T1000 (cell line): ENCODE results near the gene NEK11.
A peak's percentile ranks its signal among the peaks of the same experiment; 100 is the strongest.

Source experiments
- DNase-seq: peaks from one replicate; lab custom pipeline; 2025; ENCODE audit warnings: mixed read lengths; lab: John Stamatoyannopoulos, UW

NEK11 gene, protein sequence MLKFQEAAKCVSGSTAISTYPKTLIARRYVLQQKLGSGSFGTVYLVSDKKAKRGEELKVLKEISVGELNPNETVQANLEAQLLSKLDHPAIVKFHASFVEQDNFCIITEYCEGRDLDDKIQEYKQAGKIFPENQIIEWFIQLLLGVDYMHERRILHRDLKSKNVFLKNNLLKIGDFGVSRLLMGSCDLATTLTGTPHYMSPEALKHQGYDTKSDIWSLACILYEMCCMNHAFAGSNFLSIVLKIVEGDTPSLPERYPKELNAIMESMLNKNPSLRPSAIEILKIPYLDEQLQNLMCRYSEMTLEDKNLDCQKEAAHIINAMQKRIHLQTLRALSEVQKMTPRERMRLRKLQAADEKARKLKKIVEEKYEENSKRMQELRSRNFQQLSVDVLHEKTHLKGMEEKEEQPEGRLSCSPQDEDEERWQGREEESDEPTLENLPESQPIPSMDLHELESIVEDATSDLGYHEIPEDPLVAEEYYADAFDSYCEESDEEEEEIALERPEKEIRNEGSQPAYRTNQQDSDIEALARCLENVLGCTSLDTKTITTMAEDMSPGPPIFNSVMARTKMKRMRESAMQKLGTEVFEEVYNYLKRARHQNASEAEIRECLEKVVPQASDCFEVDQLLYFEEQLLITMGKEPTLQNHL

DNA sequence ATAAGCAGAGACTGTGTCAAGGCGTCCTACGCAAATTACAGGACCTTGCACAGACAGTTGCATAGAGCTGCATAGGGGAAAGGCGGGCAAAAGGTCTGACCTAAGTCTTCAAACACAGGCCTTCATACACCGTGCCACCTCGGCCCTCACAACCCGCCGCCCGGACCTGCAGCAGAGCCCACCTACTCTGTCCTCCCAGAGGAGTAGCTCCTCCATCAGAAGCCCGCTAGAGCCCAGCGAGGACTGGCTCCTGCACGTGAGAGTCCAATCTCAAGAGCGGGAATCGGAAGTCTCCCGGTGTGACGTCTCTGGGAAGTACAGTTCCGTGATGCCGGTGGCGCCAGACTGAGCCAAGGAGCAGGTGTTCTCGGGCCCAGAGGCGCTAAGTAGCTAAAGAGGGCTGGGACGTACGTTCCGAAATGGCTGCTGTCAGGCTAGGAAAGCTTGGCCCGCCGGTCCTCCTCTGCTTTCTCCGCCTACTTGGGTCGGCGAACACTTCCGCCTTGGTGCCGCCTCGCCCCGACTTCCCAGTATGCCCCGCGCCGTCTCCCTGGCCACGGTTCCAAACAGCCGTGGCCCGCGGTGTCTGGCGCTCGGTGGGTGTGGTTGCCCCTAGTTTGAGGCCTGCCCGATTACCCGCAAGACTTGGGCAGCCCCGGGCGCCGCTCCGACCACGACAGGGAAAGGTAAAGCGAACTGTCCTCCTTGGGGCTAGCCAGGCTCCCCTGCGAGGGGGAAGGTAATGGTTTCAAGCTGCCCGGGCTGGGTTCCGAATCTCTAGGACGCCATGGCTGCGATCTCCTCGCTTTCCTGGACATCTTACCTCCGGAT, at the start of gene NEK11, which contains the start of gene ASTE1:
Gene NEK11, plus strand, starts transcription at position 557 of the 831 bp plus-strand sequence. CDS start 2,832 bp downstream, outside the sequence.
Gene ASTE1, minus strand, starts transcription at position 505 of the 831 bp plus-strand sequence. CDS start 1,519 bp downstream, outside the sequence.
- peak; percentile 82 for DNase-seq

DNA sequence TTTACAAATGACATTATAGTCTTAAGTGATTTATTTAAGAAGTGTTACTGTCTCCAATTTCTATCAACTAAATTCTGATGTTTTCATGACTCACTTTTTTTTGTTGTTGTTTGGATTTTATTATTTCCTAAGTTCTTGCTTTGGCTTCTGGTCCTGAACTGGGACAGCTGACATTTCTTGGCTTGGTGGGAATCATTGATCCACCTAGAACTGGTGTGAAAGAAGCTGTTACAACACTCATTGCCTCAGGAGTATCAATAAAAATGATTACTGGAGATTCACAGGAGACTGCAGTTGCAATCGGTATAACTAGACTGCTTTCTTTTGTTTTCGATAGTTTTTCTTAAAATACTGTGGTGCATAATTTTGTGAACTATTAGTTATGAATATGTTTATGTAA, 47.6 kb upstream of the NEK11 start:
- no peak for DNase-seq

DNA sequence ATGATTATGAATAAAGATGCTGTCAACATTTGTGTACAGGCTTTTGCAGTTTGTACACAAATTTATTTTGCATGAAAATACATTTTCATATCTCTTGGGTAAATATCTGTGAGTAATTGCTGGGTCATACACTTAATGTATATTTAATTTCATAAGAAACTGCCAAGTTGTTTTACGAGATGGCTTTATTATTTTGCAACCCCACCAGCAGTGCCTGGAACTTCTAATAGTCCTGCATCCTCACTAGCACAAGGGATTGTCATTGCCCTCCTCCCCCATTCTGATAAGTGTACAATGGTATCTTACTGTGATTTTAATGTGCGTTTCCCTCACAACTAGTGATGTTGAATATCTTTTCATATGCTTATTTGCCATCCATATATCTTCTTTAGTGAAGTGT, 45.2 kb upstream of the NEK11 start:
- no peak for DNase-seq

DNA sequence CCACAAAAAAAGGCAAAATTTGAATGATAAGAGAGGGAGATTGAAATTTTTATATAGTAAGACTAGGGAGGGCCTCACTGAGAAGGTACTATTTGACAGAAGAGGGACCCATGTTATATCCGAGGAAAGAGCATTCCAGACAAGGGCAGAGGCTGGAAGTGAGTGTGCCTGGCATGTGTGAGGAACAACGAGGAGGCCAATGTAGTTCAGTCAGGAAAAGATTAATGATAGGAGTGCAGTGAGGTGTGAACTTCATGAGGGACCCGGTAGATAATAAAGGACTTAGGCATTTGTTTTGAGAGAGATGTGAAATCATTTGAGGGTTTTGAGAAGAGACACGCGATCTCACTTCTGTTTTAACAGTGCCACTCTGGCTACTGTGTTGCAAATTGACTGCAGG, 36.4 kb upstream of the NEK11 start:
- no peak for DNase-seq

DNA sequence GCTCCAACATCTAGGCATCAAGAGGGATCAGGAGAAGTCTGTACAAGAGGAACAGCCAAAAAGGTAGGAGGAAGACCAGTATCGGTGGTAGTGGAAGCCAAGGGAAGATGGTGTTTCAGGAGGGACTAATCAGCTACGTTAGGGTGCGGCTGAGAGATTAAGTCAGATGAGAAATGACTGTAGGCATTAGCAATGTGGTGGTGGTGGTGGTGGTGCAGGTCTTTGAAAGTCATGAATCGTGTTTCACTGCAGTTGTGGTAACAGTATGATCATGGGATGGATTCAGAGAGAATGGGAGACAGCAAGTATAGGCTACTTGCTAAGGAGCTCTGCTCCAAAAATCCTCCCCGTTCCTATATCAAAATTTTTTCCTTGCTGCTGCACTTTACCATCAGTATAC, 35.6 kb upstream of the NEK11 start:
- DNase-seq = no peak

DNA sequence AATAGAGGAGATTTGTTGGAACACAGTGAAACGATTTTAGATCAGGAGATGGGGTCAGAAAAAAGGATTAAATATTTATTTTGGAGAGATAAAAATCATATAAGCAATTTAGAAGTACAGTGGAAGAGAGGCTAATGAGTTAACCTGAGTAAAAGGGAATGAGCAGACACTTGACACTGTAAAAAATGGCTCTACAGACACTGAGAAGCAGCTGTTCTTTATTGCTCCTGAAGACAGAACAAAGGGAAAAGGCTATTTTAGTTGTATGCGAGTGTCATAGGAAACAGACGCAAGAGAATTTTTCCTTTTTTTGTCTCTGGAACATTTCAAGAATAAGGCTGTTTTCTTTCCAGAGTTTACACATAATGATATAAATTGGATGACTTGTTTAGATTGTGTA, 34.3 kb upstream of the NEK11 start:
- DNase-seq = no peak

DNA sequence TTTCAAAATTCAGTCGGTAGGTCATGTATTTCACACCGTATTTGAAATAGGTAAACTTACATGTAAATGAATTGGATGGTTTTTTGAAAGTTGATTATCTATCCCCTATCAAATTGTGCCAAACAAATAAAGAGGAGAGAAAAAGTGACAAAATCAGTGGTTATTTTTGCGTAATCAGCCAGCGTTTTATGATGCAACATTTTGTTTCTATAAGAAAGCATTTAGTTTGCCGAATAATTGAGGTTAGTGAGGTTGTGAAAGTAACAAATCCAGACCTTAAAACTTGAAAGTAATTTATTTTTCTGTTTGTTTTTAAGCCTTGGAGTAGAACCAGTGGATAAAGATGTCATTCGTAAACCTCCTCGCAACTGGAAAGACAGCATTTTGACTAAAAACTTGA, 29.4 kb upstream of the NEK11 start:
- DNase-seq = no peak

DNA sequence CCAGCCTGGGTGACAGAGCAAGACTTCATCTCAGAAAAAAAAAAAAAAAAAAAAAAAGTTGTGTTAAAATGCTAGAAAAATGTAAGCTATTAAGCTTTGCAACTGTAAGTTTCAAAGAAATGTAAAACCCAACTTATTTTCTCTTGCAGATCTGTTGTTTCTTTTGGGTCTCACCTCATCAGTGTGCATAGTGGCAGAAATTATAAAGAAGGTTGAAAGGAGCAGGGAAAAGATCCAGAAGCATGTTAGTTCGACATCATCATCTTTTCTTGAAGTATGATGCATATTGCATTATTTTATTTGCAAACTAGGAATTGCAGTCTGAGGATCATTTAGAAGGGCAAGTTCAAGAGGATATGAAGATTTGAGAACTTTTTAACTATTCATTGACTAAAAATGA, 25.6 kb upstream of the NEK11 start:
- no peak for DNase-seq

DNA sequence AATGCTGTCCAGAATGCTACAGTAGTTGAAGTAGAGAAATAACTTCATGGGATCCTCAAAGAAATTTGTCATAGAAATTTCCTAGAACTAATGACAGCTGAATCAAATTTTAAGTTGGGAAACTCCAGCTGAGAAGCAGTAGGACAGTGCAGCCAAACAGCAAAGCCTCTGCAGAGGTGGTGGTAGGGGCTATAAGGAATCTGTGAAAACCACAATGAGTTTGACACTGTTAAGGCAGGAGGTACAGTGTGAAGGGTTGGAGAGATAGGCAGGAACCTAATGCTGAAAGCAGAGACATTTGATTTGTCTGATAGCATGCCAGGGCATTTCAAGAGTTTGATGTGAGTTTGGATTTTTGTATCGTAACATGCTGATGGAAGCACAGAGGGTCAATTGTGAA, 22.1 kb upstream of the NEK11 start:
- DNase-seq = no peak

DNA sequence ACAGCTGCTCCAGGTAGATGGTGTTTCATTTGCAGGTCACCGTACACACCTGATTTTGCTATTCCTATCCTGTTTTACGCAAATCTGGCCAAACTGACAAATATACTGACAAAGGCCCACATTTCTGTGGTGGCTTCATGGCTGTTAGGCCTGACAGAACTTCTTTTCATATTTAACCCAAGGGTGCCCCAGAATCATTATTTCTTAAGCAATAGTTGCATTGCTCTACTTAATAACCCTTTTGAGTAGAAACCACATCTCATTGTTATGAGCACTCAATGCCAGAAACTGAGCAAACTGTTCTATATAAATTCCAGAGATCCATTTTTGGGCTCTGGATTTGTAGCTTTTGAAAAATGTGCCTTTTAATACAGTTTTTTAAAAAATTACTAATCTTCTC, 19.4 kb upstream of the NEK11 start:
- no peak for DNase-seq

DNA sequence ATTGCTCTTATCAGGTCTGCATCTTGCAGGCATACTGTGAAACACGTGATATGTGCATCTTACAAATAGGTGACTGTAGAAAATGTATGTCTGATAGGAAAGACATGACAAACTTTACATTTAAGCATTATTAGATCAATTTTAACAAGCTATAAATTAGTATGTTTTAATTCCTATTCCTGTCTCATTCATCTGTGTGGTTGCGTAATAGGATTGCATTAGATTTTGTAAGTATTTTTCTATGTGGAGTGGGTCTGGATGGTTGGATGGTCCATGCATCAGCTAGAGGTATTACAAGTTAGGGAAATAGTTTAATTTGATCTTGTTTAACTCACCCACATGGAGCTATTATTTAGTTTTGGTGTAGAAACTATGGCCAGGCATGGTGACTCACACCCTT, 18.9 kb upstream of the NEK11 start:
- DNase-seq = no peak

DNA sequence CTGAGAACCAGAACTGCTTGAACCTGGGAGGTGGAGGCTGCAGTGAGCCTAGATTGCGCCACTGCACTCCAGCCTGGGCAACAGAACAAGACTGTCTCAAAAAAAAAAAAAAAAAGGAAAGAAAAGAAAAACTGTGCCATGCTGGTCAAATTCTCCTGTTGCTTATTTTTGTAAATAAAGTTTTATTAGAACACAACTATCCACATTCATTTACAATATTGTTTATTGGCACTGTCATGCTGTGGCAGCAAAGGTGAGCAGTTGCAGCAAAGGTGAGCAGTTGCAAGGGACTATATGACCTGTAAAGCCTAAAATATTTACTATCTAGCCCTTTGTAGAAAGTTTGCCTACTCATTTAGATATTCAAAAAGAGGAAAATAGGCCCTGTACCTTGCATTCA, 18.4 kb upstream of the NEK11 start:
- DNase-seq = no peak

DNA sequence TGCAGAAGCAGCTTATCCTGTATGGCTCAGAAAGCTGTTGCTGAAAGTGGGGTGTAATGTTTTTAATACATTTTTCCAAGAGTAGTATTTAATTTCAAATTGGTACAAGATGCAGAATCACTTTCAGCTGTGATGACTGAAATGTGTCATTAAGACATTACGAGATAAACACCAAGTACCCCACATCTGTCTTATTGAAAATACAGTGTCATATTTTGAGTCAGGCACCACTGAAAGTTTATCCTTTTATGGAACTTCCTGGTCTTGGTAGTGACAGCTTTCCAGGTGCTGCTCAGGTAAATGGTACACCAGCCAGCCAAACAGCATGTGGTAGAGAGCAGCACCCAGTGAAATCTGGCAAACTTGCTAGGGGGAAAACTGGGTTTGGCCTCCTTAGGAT, 17.0 kb upstream of the NEK11 start:
- DNase-seq = no peak

DNA sequence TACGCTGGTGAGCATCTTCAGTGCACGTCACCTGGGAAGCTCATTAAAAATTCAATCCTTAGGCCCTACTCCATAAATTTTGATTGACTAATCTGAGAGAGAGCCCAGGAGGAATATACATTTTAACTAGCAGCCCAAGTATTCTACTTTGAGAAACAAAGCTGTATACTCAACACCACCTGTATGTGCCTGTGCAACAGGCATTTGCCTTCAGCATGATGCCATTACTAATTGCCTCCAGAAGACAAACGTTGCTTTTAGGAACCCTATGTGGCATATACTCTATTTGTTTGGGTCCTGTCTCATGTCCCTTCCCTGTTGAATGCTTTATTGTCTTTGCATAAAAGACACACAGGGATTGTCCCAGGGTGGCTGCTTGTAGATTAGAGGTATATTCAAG, 7.7 kb upstream of the NEK11 start:
- no peak for DNase-seq

DNA sequence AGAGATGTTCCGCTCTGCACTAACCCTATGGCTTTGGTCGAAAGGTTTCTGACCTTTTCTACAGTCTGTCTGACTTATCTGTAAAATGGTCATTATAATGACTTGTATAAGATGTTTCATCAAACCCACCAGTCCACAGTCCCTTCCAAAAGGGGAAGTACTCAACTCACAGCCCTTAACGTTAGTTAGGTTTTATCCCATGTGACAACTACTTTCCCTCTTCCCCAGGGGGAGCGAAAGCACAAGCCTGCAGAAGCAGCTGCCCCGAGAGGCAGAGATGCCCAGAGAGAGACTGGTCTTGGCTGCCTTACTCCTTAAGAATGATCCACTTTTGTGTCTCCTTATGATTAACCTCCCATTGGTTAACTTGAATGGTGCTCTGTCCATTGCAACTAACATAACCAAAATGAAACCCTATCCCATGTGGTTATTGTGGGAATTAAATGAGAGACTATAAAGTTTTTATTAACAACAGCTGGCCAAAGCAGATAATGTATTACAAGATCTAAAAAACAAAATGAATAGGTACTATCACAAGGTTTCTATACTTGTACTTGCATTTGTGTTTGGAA, 6.5 kb upstream of the NEK11 start:
- no peak for DNase-seq

DNA sequence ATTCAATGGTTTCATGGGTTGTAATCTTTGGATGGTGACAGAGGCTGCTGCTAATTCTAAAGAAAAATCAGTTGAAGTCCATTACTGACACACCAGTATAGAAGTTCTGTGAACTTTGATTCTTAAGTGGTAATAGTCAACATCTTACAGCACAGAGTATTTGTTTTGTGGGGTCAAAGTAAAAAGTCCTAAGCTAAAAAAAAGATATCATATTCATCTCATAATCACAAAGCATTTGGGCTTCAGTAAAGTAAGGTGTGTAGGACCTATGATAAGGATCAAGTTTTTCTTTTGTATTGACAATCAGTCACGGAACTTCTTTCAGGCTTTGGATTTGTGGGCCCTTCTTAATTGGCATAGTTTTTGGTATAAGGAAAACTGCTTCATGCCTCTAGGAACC, 1.1 kb upstream of the NEK11 start:
- DNase-seq = no peak

DNA sequence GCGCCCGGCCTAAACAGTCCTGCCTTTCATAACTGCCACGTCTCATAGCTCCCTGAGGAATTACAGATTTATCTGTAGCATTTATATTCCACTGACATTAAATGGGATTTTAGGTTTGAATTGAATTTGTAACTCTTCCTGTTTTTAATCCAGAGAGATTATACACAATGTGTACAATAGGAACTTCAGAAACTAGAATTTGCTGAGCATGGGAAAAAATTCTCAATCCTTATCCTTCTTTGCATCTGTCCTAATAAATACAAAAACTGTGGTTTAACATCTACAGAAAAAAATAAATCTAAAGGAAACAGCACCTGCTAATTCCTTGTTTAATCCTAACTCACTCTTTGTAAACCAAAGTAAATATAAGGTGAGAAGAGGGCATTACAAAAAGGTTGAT, 2.2 kb downstream of the NEK11 start:
- DNase-seq = no peak

DNA sequence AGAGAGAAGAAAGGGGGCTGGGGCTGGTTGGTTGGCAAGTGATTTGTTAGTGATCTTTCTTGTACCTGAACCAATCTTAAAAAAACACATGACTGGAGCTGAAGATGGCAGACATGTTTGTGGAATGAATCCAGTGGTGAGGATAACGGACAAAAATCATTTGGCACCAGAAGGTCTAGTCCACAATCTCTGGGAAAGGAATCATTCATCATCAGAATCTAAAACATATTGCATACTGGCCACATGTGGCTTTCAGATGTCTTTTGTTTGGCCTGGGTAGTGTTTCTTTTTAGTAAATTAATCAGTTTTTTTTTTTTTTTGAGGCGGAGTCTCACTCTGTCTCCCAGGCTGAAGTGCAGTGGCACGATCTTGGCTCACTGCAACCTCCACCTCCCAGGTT, 5.0 kb downstream of the NEK11 start:
- no peak for DNase-seq

DNA sequence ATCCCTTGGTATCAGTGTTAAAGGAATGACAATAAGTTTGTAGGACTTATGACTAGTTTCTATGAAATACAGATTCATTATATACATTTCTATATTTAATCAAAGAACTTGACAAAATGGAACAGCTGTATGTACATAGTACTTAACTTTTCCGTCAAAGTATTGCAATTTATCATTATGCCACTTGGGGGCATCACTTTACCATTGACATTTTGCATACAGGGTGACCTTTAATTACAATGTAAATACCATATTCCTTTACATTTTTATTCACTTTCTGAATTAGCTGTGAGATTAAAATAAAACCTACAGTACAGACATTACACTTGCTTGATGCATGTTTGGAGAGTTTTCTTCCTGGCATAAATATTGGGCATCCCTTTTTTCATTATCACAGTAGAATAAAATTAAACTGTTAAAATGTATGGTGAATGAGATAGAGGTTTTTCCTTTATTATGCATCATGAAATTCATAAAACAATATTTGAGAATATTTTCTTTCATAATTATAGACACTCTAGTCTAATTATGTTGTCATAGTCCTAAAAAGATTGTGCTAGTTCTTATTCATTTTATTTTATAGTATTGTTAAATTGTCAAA, 6.9 kb downstream of the NEK11 start:
- no peak for DNase-seq

DNA sequence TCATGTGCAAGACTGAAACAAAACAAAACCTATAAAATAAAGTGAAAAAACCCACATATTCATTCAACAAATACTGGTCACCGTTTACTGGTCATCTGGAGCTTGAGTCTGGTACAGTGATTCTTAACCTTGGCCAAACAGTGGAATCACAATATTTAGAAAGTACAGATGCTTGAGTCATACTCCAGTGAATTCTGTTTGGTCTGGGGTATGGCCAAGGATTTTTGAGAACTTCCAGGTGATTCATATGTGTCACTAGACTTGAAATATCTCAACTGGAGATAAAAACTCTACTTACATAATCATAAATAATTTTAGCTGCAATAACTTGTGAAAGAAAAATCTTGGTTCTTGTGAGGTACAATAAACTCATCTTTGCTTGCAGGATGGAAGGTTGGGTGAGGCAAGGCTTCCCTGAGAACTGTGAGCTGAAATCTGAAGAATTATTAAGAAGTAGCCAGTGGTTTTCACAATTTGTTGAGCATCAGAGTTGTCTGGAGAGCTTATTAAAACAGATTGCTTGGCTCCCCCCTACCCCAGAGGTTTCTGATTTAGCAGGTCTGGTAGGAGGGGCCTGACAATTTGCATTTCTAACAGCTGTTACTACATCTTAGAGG, 9.6 kb downstream of the NEK11 start:
- DNase-seq = no peak

DNA sequence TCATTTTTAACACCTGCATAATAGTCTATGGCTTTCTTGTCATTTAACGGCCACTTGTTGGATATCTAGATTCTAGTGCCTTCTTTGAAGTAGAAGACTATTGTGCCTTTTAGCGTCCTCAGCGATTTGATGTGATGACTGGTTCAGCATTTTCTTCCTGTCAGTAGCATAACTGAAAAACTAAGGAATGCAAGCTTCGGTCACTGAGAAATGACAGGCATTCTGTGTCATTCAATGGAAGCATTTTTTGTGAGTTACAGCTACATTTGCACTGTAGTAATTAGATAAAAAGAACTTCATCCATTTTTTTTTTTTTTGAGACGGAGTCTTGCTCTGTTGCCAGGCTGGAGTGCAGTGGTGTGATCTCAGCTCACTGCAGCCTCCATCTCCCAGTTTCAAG, 10.3 kb downstream of the NEK11 start:
- no peak for DNase-seq

DNA sequence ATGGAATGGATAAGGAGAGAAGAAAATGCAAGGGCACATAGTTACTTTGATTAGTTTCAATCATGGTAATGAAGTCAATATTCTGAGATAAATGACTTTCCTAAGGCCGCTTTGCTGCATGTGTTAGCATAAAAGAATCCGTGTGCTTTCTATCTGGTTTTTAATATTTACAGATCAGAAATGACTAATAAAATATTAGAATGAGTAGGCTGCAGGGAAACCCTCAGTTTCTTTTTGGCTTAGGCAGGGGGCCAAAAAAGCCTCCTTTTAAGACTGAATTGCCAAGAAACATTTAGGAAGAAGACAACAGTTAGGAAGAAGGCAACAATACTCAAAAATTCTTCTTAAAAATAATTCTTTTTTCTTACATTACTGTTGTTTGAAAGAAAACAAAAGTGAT, 11.6 kb downstream of the NEK11 start:
- DNase-seq = no peak
